ENCODE data around the gene PDK3.

Gene PDK3

GRCh38 chrX:24577091-24577490 is 112.0 kb downstream of the PDK3 start:
- no peak overlapping the region for H3K4me3 ChIP-seq (ENCODE audit: low read depth, low read length)
- no peak for TF ChIP-seq CTCF (IDR thresholded peaks at IDR 0.05; ENCODE audit: control insufficient read depth, extremely low read depth, insufficient read depth)
- no peak for DNase-seq (ENCODE audit: low read depth)
